Activated naive CD8-positive, alpha-beta T cell treated with anti-CD3 and anti-CD28 coated beads, Interleukin-2, amount 50 U/mL, for 24 hours (primary cell): ENCODE data around the gene CEP112.
A peak's percentile ranks its signal among the peaks of the same experiment; 100 is the strongest.

Source experiments
- ATAC-seq: fragments of 150-1000 bp; cut with Tn5 transposase; one replicate; pipeline ENCODE4 v1.10.0; 2021
- DNase-seq: peaks from one replicate; pipeline ENCODE4 v3.0.0; 2021
- H3K27ac Mint-ChIP-seq: one replicate; pipeline ENCODE4 v1.8.0; 2021; ENCODE audit warnings: mild to moderate bottlenecking, mixed read lengths
- H3K27me3 Mint-ChIP-seq: one replicate; pipeline ENCODE4 v1.8.0; 2021; ENCODE audit warnings: mixed read lengths
- H3K36me3 Mint-ChIP-seq: one replicate; pipeline ENCODE4 v1.8.0; 2021; ENCODE audit warnings: low read depth, mixed read lengths
- H3K4me1 Mint-ChIP-seq: one replicate; pipeline ENCODE4 v1.8.0; 2021; ENCODE audit warnings: mixed read lengths
- H3K4me3 Mint-ChIP-seq: one replicate; pipeline ENCODE4 v1.8.0; 2021; ENCODE audit warnings: mild to moderate bottlenecking, moderate library complexity, mixed read lengths
- H3K9me3 Mint-ChIP-seq: one replicate; pipeline ENCODE4 v1.8.0; 2021; ENCODE audit warnings: mixed read lengths

Gene CEP112

DNA sequence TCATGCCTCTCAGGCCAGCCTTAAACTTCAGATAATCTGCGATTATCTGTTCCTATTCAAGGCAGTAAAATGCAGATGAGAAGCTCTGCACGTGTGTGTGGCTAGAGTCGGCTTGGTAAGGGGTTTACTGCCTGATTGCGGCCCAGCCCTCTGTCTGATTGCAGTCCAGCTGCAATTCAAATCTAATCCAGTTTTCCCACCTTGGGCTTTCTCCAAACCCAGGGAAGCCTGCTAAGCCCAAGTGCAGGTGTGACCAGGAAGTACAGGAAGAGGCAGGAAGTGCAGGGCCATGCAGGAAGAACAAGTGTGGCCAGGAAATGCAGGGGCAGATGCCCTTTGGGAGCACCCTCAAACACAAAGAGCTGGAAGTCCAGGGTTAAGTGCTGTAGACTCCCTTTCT, 314.9 kb downstream of the CEP112 start:
- no peaks in the 10 kb centered on the region for H3K4me1 Mint-ChIP-seq
- no peak overlapping the region for H3K4me3 Mint-ChIP-seq
- H3K27ac Mint-ChIP-seq, result no peak overlapping the region
- ATAC-seq (no peak), DNase-seq (no peak)
- H3K36me3 Mint-ChIP-seq, result peaks cover 5% of the 10 kb centered on the region
- H3K9me3 Mint-ChIP-seq, result peaks cover 13% of the 10 kb centered on the region
- H3K27me3 Mint-ChIP-seq, result no peaks in the 10 kb centered on the region

DNA sequence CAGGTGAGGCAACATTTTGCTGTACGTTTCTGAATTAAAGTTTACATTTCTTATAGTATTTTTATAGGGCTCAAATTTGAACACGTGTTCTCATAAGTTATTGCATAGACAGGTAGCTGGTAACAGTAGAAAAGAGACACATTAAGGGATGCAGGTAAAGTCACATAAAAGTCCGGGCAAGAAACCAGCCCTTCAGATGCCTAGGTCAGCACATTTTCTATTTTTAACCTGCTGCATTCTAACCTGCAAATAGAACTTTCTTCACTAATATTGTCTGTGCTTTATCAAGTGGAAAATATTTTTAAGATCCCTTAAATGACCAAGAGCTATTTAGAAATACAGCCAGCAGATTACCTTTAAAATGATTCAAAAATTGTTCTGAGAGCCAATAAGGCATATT, 323.1 kb downstream of the CEP112 start:
- Mint-ChIP-seq H3K27me3 (no peaks in the 10 kb centered on the region), H3K4me3 (no peak overlapping the region), H3K4me1 (no peaks in the 10 kb centered on the region), H3K27ac (no peak overlapping the region), H3K36me3 (no peaks in the 10 kb centered on the region), H3K9me3 (no peaks in the 10 kb centered on the region)
- DNase-seq (no peak), ATAC-seq (no peak)

DNA sequence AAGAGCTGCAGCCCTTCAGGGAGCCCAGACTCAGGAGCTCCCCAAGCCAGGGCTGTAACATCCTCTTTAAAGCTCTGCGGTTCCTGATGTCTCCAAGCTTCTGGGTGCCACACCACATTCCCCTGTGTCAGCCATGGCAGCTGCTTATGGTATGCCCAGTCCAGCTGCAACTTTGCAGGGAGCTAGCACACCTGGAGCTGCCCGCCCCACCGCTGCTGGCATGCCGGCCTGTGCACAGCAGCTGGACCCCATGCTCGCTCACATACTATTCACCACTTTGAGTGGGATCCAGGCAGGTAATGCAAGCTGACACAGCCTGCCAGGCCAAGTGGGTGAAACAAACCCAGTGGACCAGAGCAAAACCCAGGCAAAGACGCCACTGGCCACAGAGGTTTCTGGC, 324.9 kb downstream of the CEP112 start:
- Mint-ChIP-seq H3K27ac (no peak overlapping the region), H3K4me1 (no peaks in the 10 kb centered on the region), H3K4me3 (no peak overlapping the region), H3K27me3 (no peaks in the 10 kb centered on the region), H3K9me3 (no peaks in the 10 kb centered on the region), H3K36me3 (no peaks in the 10 kb centered on the region)
- ATAC-seq (no peak), DNase-seq (no peak)

DNA sequence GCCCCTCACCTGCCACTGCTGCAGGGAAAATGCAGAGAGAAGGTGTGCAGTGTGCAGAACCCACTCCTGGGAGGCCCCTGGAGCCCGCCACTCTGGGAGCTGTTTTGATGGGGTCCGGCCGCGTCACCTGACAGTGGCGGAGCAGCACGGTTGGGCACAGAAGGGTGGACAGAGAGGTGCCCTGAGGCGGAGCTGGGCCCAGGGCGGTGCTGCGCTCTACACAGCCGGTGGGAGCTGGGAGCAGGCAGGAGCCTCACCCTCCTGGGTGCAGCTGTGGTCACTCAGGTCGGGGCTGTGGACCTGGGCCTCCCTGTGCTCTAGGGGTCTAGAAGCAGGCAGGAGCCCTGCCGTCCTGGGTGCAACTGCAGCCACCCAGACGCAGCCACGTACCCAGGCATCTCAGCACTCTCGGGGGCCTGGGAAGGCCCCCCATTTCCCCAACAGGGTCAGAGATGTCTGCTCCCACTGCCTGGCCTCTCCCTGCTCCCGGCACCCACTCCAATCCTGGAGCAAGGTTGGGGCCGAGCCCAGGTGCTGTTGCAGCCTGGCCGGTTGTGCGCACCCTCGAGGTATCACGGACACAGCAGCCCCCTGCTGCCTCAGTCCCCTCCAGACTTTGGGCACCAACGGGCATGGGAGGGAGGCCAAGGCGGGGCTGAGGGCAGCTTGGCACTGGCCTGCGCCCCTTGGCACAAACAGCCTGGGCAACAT, 326.1 kb downstream of the CEP112 start:
- Mint-ChIP-seq H3K27me3 (no peaks in the 10 kb centered on the region), H3K4me1 (no peaks in the 10 kb centered on the region), H3K4me3 (no peak overlapping the region), H3K36me3 (no peaks in the 10 kb centered on the region), H3K9me3 (no peaks in the 10 kb centered on the region), H3K27ac (no peak overlapping the region)
- no peak for DNase-seq
- ATAC-seq, result no peak

DNA sequence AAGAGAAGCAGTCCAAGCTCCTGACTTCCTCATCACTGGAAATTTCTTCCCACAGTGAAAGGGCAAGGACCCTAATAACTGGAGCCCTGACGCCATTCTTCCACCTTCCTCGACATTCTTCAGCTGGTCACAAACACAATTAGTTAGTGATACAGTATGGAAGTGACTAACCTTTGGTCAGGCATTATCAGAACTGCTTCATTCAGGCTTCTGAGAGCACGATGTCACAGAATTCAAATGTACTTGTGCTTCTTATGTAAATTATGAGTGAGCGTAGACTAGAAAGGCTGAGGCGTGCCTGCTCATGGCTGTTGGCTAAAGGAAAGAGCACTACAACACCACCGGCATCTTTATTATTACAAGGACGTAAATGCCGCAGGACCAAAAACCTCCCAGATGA, 327.5 kb downstream of the CEP112 start:
- no peaks in the 10 kb centered on the region for H3K9me3 Mint-ChIP-seq
- no peaks in the 10 kb centered on the region for H3K36me3 Mint-ChIP-seq
- DNase-seq, result no peak
- no peak overlapping the region for H3K27ac Mint-ChIP-seq
- no peak overlapping the region for H3K4me3 Mint-ChIP-seq
- no peak for ATAC-seq
- H3K4me1 Mint-ChIP-seq, result no peaks in the 10 kb centered on the region
- H3K27me3 Mint-ChIP-seq, result no peaks in the 10 kb centered on the region

DNA sequence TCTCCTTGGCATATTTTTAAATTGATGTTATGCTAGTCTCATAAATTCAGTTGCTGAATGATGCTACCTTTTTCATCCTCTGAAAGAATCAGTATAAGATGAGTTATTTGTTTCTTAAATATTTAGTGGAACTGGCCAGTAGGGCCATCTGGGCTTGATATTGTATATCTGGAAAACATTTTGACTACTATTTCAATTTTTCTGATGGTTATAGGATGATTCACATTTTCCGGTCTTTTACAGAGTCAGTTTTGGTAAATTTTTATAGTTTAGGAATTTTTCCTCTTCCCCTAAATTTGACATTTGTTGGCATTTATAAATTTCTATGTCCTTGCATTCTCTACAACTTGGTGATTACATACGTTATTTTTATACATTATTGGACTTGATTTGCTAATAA, 334.2 kb downstream of the CEP112 start:
- Mint-ChIP-seq H3K27ac (no peak overlapping the region), H3K9me3 (no peaks in the 10 kb centered on the region), H3K4me3 (no peak overlapping the region), H3K27me3 (no peaks in the 10 kb centered on the region), H3K4me1 (no peaks in the 10 kb centered on the region), H3K36me3 (no peaks in the 10 kb centered on the region)
- ATAC-seq (no peak), DNase-seq (no peak)

DNA sequence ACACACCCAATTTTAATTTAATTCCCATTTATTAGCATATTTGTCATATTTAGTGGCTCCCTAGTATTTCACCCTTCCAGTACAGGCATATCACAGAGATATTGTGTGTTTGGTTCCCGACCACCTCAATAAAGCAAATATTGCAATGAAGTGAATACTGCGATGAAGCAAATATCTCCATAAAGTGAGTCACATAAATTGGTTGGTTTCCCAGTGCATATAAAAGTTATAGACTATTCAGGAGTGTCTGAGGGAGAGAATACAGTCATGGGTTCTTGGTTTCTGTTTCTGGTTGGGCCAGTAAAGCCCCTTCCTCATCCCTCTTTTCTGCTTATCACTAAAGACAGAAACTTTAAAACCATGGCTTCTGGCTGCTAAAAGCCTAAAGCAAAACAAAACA, 335.1 kb downstream of the CEP112 start:
- H3K27me3 Mint-ChIP-seq, result no peaks in the 10 kb centered on the region
- no peaks in the 10 kb centered on the region for H3K9me3 Mint-ChIP-seq
- H3K27ac Mint-ChIP-seq, result no peak overlapping the region
- DNase-seq (no peak), ATAC-seq (no peak)
- no peaks in the 10 kb centered on the region for H3K4me1 Mint-ChIP-seq
- H3K4me3 Mint-ChIP-seq, result no peak overlapping the region
- no peaks in the 10 kb centered on the region for H3K36me3 Mint-ChIP-seq

DNA sequence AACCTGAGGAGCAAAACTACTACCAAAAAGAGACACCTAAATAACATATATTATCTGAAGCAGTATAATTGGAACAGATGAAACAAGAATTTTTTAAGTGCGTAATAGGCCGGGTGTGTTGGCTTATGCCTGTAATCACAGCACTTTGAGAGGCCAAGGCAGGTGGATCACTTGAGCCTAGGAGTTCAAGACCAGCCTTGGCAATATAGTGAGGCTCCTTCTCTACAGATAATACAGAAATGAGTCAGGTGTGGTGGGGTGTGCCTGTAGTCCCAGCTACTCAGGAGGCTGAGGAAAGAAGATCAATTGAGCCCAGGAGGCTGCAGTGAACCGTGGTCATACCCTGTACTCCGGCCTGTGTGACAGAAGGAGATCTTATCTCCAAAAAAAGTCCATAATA, 336.3 kb downstream of the CEP112 start:
- ATAC-seq (no peak), DNase-seq (no peak)
- H3K27me3 Mint-ChIP-seq, result no peaks in the 10 kb centered on the region
- no peaks in the 10 kb centered on the region for H3K36me3 Mint-ChIP-seq
- H3K4me3 Mint-ChIP-seq, result no peak overlapping the region
- H3K9me3 Mint-ChIP-seq, result no peaks in the 10 kb centered on the region
- no peaks in the 10 kb centered on the region for H3K4me1 Mint-ChIP-seq
- H3K27ac Mint-ChIP-seq, result no peak overlapping the region

DNA sequence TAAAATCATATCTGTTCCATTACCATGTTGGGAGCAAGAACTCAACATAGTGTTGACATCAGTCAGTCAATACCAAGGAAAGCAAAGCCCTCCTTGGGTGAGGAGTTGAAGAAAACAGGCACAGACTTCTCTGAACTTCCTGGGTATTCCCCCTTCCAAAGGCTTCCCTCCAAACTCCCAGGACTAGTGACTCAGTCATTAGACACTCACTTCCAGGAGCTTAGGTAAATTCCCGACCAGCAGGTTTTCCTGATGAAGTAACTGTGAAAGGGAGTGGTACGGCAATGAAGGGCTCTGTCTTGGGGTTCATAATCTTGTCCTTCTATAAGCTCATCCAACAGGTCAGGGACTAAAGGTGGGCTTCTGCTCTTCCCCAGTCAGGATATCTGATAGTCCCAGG, 336.7 kb downstream of the CEP112 start:
- peaks cover 2% of the 10 kb centered on the region for H3K4me1 Mint-ChIP-seq
- no peaks in the 10 kb centered on the region for H3K36me3 Mint-ChIP-seq
- no peaks in the 10 kb centered on the region for H3K27me3 Mint-ChIP-seq
- no peak overlapping the region for H3K4me3 Mint-ChIP-seq
- no peak for DNase-seq
- H3K27ac Mint-ChIP-seq, result no peak overlapping the region
- no peaks in the 10 kb centered on the region for H3K9me3 Mint-ChIP-seq
- ATAC-seq, result no peak

DNA sequence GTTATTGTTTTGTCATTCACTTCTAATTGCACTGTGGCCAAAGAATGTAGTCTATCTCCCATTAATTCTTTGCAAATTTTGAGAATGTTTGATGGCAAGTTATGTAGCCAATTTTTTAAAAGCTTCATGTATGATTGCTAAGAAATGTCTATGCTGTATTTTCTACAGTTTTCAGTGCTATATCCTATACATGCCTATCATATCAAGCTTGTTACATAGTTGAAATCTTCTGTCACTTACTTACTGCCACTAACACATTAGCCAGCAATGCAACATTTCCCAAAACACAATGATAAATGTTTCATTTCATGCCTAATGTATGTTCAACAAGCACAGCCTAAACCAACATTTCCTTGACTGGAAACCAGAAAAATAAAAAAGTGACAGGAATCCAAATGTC, 338.1 kb downstream of the CEP112 start:
- H3K4me1 Mint-ChIP-seq, result peaks cover 3% of the 10 kb centered on the region
- no peak overlapping the region for H3K4me3 Mint-ChIP-seq
- DNase-seq (no peak), ATAC-seq (no peak)
- H3K36me3 Mint-ChIP-seq, result no peaks in the 10 kb centered on the region
- H3K27ac Mint-ChIP-seq, result no peak overlapping the region
- no peaks in the 10 kb centered on the region for H3K27me3 Mint-ChIP-seq
- H3K9me3 Mint-ChIP-seq, result no peaks in the 10 kb centered on the region

DNA sequence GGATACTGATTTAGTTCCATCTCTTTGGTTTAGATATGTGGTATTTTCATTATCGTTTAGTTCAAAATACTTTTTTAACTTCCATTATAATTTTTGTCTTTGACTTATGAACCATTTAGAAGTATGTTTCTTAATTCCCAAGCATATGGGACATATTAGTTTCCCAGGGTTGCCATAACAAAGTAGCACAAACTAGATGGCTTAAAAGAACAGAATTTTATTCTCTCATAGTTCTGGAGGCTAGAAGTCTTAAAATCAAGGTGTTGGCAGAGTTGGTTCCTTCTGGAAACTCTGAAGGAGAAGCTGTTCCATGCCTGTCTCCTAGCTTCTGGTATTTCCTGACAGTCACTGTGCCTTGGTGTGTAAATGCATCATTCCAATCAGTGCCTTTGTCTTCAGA, 339.0 kb downstream of the CEP112 start:
- no peaks in the 10 kb centered on the region for H3K27me3 Mint-ChIP-seq
- no peaks in the 10 kb centered on the region for H3K9me3 Mint-ChIP-seq
- H3K36me3 Mint-ChIP-seq, result no peaks in the 10 kb centered on the region
- H3K4me1 Mint-ChIP-seq, result peaks cover 3% of the 10 kb centered on the region
- ATAC-seq (no peak), DNase-seq (no peak)
- no peak overlapping the region for H3K27ac Mint-ChIP-seq
- no peak overlapping the region for H3K4me3 Mint-ChIP-seq

DNA sequence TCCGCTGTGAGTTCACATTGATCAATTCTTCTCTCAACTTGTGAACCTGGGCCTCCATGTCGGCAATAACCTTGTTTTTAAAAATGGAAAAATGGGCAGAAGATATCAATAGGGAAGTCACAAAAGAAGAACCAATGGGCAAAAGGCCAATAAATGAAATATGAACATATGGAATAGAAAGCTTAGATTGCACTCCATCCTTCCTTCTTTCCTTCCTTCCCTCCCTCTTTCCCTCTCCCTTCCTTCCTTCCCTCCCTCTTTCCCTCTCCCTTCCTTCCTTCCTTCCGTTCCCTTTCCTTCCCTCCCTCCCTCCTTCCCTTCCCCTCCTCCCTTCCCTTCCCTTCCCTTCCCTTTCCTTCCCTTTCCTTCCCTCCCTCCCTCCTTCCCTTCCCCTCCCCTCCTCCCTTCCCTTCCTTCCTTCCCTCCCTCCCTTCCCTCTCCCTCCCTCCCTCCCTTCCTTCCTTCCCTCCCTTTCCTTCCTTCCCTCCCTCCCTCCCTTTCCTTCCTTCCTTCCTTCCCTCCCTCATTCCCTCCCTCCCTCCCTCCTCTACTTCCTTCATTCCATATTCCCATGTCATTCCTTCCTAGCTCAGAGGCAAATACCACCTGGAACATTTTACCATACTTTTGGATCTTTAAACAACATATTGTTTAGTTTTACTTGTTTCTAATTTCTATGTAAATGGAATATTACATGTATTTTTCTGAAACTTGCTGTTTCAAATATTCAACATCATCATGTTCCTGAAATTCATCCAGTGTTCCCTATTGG, 339.8 kb downstream of the CEP112 start:
- no peaks in the 10 kb centered on the region for H3K36me3 Mint-ChIP-seq
- no peaks in the 10 kb centered on the region for H3K27me3 Mint-ChIP-seq
- H3K27ac Mint-ChIP-seq, result no peak overlapping the region
- DNase-seq (no peak), ATAC-seq (no peak)
- no peak overlapping the region for H3K4me3 Mint-ChIP-seq
- no peaks in the 10 kb centered on the region for H3K9me3 Mint-ChIP-seq
- peaks cover 3% of the 10 kb centered on the region for H3K4me1 Mint-ChIP-seq

DNA sequence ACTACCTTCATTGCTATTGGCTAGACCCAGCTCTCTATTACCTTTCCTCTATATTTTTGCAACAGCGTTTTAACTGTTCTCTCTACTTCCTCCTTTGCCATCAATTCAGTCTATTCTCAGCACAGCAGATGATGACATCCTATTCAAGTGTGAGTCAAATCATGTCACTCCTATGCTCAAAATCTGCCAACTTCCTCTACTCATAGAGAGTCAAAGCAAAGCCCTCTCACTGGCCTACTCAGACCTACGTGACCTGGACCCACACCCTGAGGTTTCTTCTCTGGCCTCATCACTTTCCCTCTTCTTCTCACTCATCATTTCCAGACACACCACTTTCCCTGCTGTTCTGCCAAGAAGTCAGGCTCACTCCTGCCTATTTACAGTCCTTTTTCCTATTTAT, 341.4 kb downstream of the CEP112 start:
- H3K4me1 Mint-ChIP-seq, result peaks cover 3% of the 10 kb centered on the region
- ATAC-seq, result peak; percentile 59
- no peaks in the 10 kb centered on the region for H3K27me3 Mint-ChIP-seq
- no peak for DNase-seq
- no peaks in the 10 kb centered on the region for H3K36me3 Mint-ChIP-seq
- H3K27ac Mint-ChIP-seq, result no peak overlapping the region
- H3K4me3 Mint-ChIP-seq, result no peak overlapping the region
- H3K9me3 Mint-ChIP-seq, result no peaks in the 10 kb centered on the region

DNA sequence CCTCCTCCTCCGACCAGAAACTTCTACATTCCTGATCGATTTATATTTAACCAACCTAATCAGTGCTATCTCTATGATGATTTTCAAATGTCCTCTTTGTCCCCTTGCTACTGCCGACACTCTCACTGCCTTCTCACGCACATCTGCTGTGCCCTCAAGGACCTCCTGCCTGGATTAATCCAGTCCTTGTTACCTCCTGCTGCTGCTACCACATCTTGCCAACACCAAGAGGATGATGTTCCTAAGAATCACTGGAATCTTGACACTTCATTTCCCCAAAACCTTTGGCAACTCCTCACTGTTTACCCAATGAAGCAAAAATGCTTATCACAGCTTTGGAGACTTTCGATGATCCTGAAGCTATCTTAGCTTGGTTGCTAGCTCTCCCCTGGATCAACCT, 343.2 kb downstream of the CEP112 start:
- Mint-ChIP-seq H3K27ac (no peak overlapping the region), H3K9me3 (no peaks in the 10 kb centered on the region), H3K36me3 (no peaks in the 10 kb centered on the region), H3K27me3 (no peaks in the 10 kb centered on the region), H3K4me1 (peaks cover 3% of the 10 kb centered on the region), H3K4me3 (no peak overlapping the region)
- DNase-seq, result no peak
- no peak for ATAC-seq

DNA sequence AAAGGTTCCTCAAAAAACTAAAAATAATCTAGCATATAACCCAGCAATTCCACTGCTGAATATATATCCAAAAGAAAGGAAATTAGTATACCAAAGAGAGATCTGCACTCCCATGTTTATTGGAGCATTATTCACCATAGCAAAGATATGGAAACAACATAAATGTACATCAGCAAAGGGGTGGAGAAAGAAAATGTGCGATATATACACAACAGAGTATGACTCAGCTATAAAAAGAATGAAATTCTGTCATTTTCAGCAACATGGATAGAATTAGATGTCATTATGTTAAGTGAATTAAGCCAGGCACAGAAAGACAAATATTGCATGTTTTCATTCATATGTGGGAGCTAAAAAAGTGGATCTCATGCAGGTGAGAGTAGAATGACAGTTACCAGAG, 350.8 kb downstream of the CEP112 start:
- no peak for DNase-seq
- Mint-ChIP-seq H3K27me3 (peaks cover 2% of the 10 kb centered on the region), H3K36me3 (no peaks in the 10 kb centered on the region), H3K9me3 (peaks cover 8% of the 10 kb centered on the region), H3K27ac (no peak overlapping the region), H3K4me3 (no peak overlapping the region), H3K4me1 (no peaks in the 10 kb centered on the region)
- ATAC-seq, result no peak
